T-helper 9 cell (primary cell): ENCODE measurements around the gene KRTAP12-2.
"Not testable (repeated sequence)": the region's sequence is repeated elsewhere in the genome, so short reads cannot be mapped to it uniquely, and the experiment has no call there.

Source experiments
- DNase-seq: peaks from one replicate; pipeline ENCODE4 v3.0.0-alpha.2; 2020

The KRTAP12-2 gene

GRCh38 chr21:44702111-44702972 is 35.6 kb upstream of the KRTAP12-2 start:
- no peak for DNase-seq

GRCh38 chr21:44701541-44701940 is 34.8 kb upstream of the KRTAP12-2 start:
- no peak for DNase-seq

GRCh38 chr21:44701023-44701400 is 34.3 kb upstream of the KRTAP12-2 start:
- no peak for DNase-seq

DNA sequence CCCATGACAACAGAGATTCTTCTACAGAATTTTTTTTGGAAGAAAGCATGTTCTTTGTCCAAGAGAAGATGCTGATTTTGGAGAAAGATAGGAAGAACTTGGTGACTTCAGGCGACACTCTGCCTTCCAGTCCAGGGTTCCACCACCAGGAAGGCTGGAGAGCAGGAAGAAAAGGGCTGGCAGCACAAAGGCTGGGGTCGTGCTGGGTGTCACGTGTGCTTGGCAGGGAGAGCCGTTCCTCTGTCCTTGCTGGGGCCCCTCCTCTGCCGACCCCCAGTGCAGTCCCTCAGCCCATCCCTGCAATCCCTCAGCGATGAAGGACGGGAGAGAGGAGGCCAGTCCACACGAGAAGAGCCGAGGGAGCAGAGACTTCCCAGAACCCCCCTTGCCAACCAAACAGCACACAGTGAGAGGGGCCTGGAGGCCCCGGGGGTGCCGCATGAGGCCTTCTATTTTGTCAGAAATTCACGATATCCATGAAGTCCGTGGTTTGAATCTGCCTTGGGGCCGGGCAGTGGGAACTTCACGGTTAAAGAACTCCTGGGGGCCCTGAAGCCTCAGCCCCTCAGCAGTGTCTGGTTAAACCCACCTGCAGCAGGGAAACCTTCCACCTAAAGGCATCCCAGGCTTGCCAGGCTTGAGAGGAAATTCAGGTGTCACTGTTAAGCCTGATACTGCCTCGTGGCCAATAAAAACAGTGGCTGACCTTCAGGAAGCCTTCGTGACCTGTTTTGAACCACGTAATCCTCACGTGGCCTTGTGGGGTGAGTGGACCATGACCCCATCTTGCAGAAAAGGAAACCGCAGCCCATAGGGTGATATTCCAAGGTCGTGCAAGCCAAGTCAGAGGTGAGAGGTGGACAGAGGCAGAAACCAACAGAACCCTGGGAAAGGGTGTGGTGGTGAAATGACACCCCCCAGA is 33.6 kb upstream of the KRTAP12-2 start:
- no peak for DNase-seq

- DNase-seq: no peak
These were observed 32.8 kb upstream of the KRTAP12-2 start for GRCh38 chr21:44699502-44700001.

- no peak for DNase-seq
These were observed 31.3 kb upstream of the KRTAP12-2 start for GRCh38 chr21:44697811-44698734.

DNA sequence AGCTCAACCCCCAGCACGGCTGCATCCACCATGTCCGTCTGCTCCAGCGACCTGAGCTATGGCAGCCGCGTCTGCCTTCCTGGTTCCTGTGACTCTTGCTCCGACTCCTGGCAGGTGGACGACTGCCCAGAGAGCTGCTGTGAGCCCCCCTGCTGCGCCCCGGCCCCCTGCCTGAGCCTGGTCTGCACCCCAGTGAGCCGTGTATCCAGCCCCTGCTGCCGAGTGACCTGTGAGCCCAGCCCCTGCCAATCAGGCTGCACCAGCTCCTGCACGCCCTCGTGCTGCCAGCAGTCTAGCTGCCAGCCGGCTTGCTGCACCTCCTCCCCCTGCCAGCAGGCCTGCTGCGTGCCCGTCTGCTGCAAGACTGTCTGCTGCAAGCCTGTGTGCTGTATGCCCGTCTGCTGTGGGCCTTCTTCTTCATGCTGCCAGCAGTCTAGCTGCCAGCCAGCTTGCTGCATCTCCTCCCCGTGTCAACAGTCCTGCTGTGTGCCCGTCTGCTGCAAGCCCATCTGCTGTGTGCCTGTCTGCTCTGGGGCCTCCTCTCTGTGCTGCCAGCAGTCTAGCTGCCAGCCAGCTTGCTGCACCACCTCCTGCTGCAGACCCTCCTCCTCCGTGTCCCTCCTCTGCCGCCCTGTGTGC is 30.6 kb upstream of the KRTAP12-2 start, which contains the start of gene KRTAP10-12:
KRTAP10-12 (plus strand) TSS at position 1 of the 639 bp plus-strand sequence; CDS start at position 31, 30 bp downstream.
- not testable (repeated sequence) for DNase-seq

GRCh38 chr21:44696572-44696971 is 29.8 kb upstream of the KRTAP12-2 start:
- DNase-seq: no peak

GRCh38 chr21:44695641-44696040 is 28.9 kb upstream of the KRTAP12-2 start:
- no peak for DNase-seq

DNA sequence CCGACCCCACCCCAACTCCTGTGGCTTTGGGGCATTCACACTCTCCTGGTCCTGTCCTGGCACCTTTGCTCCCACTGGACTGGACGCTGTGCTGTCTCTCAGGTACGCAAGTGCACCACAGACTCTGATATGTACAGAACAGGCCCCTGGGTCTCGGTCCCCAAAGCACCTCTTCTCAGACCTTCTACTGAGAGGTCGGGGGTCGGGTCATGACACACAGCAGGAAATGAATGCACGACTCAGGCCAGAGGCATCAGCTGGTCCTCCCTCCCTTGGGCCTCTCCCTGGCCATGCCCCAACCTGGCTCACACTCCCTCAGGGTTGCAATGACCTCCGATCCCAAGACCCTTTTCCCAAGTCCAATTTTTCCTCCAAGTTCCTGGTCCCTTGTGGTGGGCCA is 28.5 kb upstream of the KRTAP12-2 start:
- DNase-seq: no peak

DNA sequence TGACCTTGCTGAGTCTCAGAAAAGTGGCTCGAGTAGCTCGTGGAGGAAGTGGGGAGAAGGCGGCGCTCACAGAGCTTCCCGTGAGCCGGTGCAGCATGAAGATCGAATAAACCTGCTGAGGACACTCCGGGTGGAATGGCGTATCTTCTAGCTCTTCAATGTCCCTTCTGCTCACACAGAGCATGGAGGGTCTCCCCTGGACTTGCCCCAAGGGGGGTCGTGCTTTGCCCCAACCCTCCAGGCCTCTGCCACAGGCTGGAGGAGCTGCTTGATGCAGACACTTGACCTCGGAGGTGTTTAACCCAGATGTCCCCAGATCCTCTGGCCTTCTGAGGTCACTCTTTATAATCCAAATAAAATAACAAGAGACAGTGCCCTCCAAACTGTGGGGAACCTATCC is 28.0 kb upstream of the KRTAP12-2 start:
- no peak for DNase-seq

GRCh38 chr21:44692798-44693512 is 26.2 kb upstream of the KRTAP12-2 start:
- no peak for DNase-seq

- DNase-seq: no peak
These were observed 25.0 kb upstream of the KRTAP12-2 start for GRCh38 chr21:44691686-44692085.

DNA sequence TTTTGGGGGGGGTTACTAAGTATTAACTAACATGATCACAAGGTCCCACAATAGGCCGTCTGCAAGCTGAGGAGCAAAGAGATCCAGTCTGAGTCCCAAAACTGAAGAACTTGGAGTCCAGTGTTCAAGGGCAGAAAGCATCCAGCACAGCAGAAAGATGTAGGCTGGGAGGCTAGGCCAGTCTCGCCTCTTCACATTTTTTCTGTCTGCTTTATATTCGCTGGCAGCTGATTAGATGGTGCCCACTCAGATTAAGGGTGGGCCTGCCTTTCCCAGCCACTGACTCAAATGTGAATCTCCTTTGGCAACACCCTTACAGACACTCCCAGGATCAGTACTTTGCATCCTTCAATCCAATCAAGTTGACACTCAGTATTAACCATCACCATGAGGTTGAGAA is 23.0 kb upstream of the KRTAP12-2 start:
- not testable (repeated sequence) for DNase-seq

- DNase-seq: no peak
These were observed 20.9 kb upstream of the KRTAP12-2 start for GRCh38 chr21:44687671-44688070.

DNA sequence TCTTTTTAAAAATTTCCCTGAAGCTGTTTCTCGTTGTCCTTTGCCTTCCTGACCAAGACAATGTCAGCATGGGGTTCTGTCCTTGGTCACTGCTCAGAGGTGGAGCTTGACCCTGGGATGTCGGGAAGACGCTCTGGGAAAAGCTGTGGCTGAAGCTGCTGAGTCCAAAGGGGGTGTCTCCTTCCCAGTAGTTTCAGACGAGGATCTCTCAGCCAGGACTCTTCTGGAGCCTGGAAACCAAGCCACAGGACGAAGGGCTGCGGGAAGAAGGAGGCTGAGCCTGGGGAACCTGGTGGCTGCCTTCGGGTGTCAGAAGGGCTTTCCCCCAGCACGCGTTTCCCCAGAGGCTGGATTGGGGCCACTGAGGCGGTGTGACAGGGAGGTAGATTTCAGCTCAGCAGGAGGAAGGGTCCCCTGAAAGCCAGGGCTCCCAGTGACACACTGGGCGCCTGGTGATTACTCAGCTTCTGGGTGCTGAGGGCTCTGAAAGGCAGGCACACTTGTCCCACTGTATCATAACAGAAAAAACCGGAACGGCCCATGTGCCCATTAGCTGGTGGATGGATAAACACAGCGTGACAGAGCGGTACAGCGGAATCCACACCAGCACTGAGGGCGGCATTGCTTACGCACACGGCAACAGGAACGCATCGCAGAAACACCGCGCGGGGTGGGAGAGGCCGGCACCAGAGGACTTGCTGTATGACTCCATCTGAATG is 20.3 kb upstream of the KRTAP12-2 start:
- no peak for DNase-seq

- DNase-seq: no peak
These were observed 19.5 kb upstream of the KRTAP12-2 start for GRCh38 chr21:44686000-44686781.

GRCh38 chr21:44685050-44685449 is 18.3 kb upstream of the KRTAP12-2 start:
- not testable (repeated sequence) for DNase-seq

DNA sequence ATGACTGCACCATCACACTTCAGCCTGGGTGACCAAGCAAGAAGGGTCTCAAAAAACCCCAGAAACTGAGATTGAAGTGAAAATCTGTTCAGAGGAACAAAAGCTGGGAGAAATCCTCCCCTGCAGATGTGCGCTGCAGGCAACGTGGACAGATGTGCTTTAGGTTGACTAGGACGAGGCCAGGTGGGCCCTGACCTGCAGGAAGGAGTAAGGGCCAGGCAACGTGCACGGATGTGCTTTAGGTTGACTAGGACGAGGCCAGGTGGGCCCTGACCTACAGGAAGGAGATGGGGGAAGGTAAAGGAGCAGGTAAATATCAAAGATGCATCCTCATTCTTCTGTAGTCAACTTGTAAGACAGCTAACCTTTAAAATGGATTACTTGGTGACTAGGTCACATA is 17.8 kb upstream of the KRTAP12-2 start:
- no peak for DNase-seq
